Ovary (tissue), 9 donors: ENCODE measurements around the gene HOXD9. TPM values are rescaled to one million over a fixed set of nuclear protein-coding genes. Genes with fewer than 3 reads are reported as not detected.

Experiments
- DNase-seq, 5 donors: peaks; one replicate each; pipeline ENCODE4 v3.0.0-alpha.2; 2019 to 2020
- H3K27ac ChIP-seq, 2 donors: fragments of 200-600 bp; one replicate each; pipeline versions ENCODE4 v1.5.1 to v1.8.0; 2019 to 2022
- H3K27me3 ChIP-seq: fragments of 200-600 bp; one replicate; pipeline ENCODE4 v1.8.0; 2022
- H3K36me3 ChIP-seq: fragments of 200-600 bp; sonication (generic); one replicate; pipeline ENCODE4 v1.5.1; 2019
- H3K4me1 ChIP-seq: one replicate; pipeline ENCODE4 v1.8.1; 2013; ENCODE audit warnings: mild to moderate bottlenecking, moderate library complexity; ENCODE audit not compliant: insufficient read depth
- H3K4me3 ChIP-seq: fragments of 200-600 bp; sonication (generic); one replicate; pipeline ENCODE4 v1.5.1; 2017
- H3K9me3 ChIP-seq, 2 donors: fragments of 200-600 bp in 1 of 2; sonication (generic) in 1 of 2; one replicate each; pipeline versions ENCODE4 v1.5.1 to v1.8.1; 2013 to 2019; ENCODE audit warnings: mild to moderate bottlenecking in 1 of 2, moderate library complexity in 1 of 2
- EP300 ChIP-seq: sonication (generic); formaldehyde crosslinking; IDR thresholded peaks from one replicate; pipeline ENCODE4 v1.6.1; 2017; ENCODE audit warnings: antibody characterized with exemption
- POLR2A ChIP-seq: fragments of 450-650 bp; IDR thresholded peaks from one replicate; pipeline ENCODE4 v1.6.1; 2017; ENCODE audit warnings: antibody characterized with exemption, mild to moderate bottlenecking, moderate library complexity
- WGBS, 3 donors: extraction: QIAGEN DNeasy Blood & Tissue Kit in 1 of 3; methylation state at CpG; one replicate each; pipeline versions ENCODE4 v1.1.5 to v1.1.7; 2013 to 2017; 5-methylcytosine and 5-hydroxymethylcytosine counted together
- intact Hi-C, 4 donors: fragments of 100-400 bp; cut with DNase I; formaldehyde crosslinking; loops; one replicate each; pipeline versions ENCODE4 v1.11.0 to v1.15.1; 2022 to 2023
- polyA plus RNA-seq, 2 donors: library from polyadenylated mRNA; stranded (reverse); fragments of 200-250 nt in 1 of 2; fragments of 350-450 nt in 1 of 2; fragmentation: Illumina TruSeq in 1 of 2; extraction: RNeasy Lipid Tissue Mini Kit (QIAGEN cat#74804) in 1 of 2; gene quantifications; one replicate each; pipeline ENCODE4 v1.2.3, GENCODE V29; 2013 to 2014
- total RNA-seq, 7 donors: library from RNA; depleted of rRNA in 2 of 7; stranded (reverse); fragments of >200 nt in 2 of 7; fragmentation: NEBNext Ultra II Directional in 3 of 7; extraction: Animal tissue kit (Norgen Biotek cat#: 25700) in 3 of 7; gene quantifications; one replicate each; pipeline versions ENCODE4 v1.1.0 to v1.2.4, GENCODE V29; 2016 to 2023
- TF ChIP-seq, protein P1 (sequence below), 3 donors: fragments of 450-650 bp in 2 of 3; fragments of 200-600 bp in 1 of 3; IDR thresholded peaks; one replicate each; pipeline versions ENCODE4 v1.5.1 to v1.8.0; 2016 to 2022; ENCODE audit warnings: antibody characterized with exemption in 3 of 3, mild to moderate bottlenecking in 1 of 3
- donor health status: DM: no; HTN: no; CAD: no; lungs with moderate emphysema.
- donor health status: DM: no; HTN: no; CAD: no.
- donor health status: Bipolar disorder and iron deficiency.
- donor health status: DM: yes; HTN: yes; CAD: no.
- donor health status: DM: no; HTN: no; CAD: no.
- donor health status: DM: yes; HTN: yes; CAD: no.

HOXD9 gene
- total and polyA plus RNA-seq, 9 donors: 9.7 to 20.6 (median 12.8) TPM

DNA sequence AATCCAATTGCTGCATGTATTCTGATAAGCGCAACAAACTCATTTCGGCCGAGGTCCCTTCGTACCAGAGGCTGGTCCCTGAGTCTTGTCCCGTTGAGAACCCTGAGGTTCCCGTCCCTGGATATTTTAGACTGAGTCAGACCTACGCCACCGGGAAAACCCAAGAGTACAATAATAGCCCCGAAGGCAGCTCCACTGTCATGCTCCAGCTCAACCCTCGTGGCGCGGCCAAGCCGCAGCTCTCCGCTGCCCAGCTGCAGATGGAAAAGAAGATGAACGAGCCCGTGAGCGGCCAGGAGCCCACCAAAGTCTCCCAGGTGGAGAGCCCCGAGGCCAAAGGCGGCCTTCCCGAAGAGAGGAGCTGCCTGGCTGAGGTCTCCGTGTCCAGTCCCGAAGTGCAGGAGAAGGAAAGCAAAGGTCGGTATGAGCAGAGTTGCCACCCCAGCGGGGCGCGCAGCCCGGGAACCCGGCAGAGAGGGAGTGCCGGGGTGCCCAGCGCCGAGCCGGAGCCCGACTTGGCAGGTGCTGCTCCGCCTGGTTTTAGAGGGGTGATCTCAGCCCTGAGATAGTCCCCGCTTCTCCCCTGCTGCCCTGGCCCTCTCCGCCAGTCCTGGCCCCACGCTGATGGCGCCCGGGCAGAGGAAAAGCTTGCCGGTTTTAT lies 5.2 kb upstream of the HOXD9 start:
- H3K27me3 ChIP-seq: peaks cover under 1% of the 10 kb centered on the region
- H3K36me3 ChIP-seq: no peaks in the 10 kb centered on the region
- 10 to 36% (median 31%) methylated on average over 40 of the region's 40 CpGs for WGBS, 3 donors
- DNase-seq: peak in 1 of 5 donors; percentile 10
- no peak for TF ChIP-seq EP300
- no peak for TF ChIP-seq POLR2A
- TF ChIP-seq, protein P1, sequence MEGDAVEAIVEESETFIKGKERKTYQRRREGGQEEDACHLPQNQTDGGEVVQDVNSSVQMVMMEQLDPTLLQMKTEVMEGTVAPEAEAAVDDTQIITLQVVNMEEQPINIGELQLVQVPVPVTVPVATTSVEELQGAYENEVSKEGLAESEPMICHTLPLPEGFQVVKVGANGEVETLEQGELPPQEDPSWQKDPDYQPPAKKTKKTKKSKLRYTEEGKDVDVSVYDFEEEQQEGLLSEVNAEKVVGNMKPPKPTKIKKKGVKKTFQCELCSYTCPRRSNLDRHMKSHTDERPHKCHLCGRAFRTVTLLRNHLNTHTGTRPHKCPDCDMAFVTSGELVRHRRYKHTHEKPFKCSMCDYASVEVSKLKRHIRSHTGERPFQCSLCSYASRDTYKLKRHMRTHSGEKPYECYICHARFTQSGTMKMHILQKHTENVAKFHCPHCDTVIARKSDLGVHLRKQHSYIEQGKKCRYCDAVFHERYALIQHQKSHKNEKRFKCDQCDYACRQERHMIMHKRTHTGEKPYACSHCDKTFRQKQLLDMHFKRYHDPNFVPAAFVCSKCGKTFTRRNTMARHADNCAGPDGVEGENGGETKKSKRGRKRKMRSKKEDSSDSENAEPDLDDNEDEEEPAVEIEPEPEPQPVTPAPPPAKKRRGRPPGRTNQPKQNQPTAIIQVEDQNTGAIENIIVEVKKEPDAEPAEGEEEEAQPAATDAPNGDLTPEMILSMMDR (IDR thresholded peaks at IDR 0.05): no peak
- H3K4me1 ChIP-seq: no peaks in the 10 kb centered on the region
- H3K27ac ChIP-seq: no peak overlapping the region
- H3K9me3 ChIP-seq: no peaks in the 10 kb centered on the region
- H3K4me3 ChIP-seq: peak overlapping the region; percentile 43
- intact Hi-C loops: loop anchor here in 1 of 4 donors (5.0 kb wide), 1 partner anchor 1030 kb away; no protein-coding TSS in a partner anchor

DNA sequence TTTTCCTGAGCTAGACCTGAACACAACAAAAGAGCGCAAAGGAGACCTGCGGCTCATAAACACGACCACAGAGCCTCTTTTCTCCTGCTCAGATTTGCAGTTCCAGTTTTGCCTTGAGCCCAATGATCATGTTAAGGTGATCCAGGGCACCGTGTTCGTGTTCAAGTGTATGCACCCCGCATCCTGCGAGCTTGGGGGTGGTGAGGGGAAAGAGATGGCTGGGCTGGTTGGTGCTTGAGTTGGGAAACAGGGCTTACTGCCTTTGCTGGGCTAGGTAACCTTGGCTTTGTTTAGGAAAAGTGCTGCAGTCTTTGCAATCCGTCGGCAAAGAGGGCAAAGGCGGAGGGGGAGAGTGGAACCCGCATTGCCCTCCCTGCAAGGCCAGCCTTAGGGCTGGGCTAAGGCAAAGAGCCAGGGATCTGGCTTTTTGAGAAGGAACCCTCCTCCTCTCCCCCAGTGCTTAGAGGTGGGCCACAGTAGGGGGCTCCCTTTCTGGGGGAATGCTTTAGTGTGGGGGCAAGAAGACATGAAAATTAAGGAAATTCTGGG lies 4.6 kb upstream of the HOXD9 start:
- Histone ChIP-seq H3K27me3 (no peaks in the 10 kb centered on the region), H3K27ac (no peak overlapping the region), H3K4me3 (peak overlapping the region; percentile 43), H3K4me1 (no peaks in the 10 kb centered on the region), H3K36me3 (no peaks in the 10 kb centered on the region), H3K9me3 (no peaks in the 10 kb centered on the region)
- no peak for TF ChIP-seq EP300
- TF ChIP-seq, protein P1 (IDR thresholded peaks at IDR 0.05): no peak
- TF ChIP-seq POLR2A: no peak
- WGBS, 3 donors: 29 to 58% (median 51%) methylated on average over 11 of the region's 11 CpGs
- intact Hi-C loops: loop anchor here in 1 of 4 donors (5.0 kb wide), 1 partner anchor 1029 kb away; no protein-coding TSS in a partner anchor
- no peak for DNase-seq

DNA sequence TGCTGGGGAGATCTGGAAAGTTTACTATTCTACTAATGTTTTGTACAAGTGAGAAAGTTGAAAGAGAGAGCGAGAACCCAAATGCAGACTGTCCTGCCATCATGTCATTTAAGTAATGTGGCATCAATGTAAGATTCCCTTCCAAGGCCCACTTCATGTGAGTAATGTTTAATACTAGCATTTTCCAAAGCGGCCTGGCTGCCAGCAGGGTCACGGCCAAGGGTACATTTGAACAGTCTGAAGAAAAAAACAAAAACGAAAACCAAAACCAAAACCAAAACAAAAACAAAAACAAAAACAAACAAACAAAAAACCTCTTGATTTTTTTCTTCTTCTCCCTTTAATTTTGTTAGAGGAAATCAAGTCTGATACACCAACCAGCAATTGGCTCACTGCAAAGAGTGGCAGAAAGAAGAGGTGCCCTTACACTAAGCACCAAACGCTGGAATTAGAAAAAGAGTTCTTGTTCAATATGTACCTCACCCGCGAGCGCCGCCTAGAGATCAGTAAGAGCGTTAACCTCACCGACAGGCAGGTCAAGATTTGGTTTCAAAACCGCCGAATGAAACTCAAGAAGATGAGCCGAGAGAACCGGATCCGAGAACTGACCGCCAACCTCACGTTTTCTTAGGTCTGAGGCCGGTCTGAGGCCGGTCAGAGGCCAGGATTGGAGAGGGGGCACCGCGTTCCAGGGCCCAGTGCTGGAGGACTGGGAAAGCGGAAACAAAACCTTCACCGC lies 3.7 kb upstream of the HOXD9 start:
- 25 to 63% (median 56%) methylated on average over 24 of the region's 24 CpGs for WGBS, 3 donors
- no peaks in the 10 kb centered on the region for H3K4me1 ChIP-seq
- peak overlapping the region; percentile 43 for H3K4me3 ChIP-seq
- no peak overlapping the region for H3K27ac ChIP-seq
- intact Hi-C loops: loop anchor here in 1 of 4 donors (5.0 kb wide), 1 partner anchor 1029 kb away; no protein-coding TSS in a partner anchor
- no peaks in the 10 kb centered on the region for H3K27me3 ChIP-seq
- H3K9me3 ChIP-seq: no peaks in the 10 kb centered on the region
- H3K36me3 ChIP-seq: no peaks in the 10 kb centered on the region
- no peak for TF ChIP-seq EP300
- TF ChIP-seq, protein P1 (IDR thresholded peaks at IDR 0.05): no peak
- no peak for TF ChIP-seq POLR2A
- peak in 1 of 5 donors; percentile 15 for DNase-seq

DNA sequence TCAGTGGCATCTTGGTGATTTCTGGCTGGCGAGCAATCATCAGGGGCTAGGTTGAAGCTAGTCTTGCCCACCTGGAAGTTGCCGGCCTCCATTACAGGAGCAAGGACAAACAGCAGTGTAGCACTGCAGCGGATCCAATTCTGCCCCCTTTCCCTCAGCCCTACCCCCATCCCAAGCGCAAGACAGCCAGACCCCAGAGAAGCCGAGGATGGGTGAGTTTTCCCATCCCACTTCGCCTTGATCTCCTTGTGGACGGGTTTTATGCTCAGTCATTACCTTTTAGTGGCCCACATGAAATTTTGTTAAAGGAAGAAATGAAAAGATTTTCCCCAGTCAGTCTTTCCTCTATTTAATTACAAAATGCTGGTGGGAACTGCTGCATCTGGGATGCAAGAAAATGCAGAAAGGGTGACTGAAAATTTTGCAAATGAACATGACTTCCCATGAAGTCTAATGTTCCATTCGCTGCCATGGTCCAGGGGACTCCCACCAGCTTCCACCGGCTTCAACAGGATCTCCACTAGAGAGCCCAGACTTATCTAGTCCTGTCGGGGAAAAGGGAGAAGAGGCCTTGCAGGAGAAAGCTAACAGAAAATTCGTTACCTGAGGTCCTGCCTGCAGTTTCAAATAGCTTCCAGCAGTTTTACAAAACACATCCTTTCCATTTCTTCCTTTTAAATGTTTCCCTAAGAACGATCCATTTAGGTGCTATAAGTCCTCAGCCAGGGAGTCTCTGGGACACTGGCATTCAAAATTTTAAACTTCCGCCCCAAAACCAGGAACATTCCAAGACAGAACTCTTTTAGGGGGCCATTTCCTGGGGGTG lies 1.9 kb upstream of the HOXD9 start:
- Histone ChIP-seq H3K4me3 (peak overlapping the region; percentile 76), H3K9me3 (no peaks in the 10 kb centered on the region), H3K36me3 (no peaks in the 10 kb centered on the region), H3K4me1 (no peaks in the 10 kb centered on the region), H3K27ac (no peak overlapping the region), H3K27me3 (no peaks in the 10 kb centered on the region)
- intact Hi-C loops: loop anchor here in 1 of 4 donors (5.0 to 10.0 kb wide), 2 partner anchors 694 to 1092 kb away; partner anchors contain the start of gene HNRNPA3
- WGBS, 3 donors: 54 to 80% (median 71%) methylated on average over 13 of the region's 13 CpGs
- no peak for TF ChIP-seq EP300
- no peak for TF ChIP-seq POLR2A
- TF ChIP-seq, protein P1 (IDR thresholded peaks at IDR 0.05): no peak
- DNase-seq: no peak
